Smooth muscle cell (in vitro differentiated cells): Measurements from ENCODE around the gene STAMBPL1. TPM values are rescaled to one million over a fixed set of nuclear protein-coding genes. Genes with fewer than 3 reads are reported as not detected.

Experiments
- DNase-seq: peaks from one replicate; lab custom pipeline; 2025; ENCODE audit not compliant: unreplicated experiment; lab: John Stamatoyannopoulos, UW
- H2AFZ ChIP-seq: fragments of 200-600 bp; sonication (generic); 2 replicates; pipeline ENCODE4 v1.6.0; 2016; ENCODE audit warnings: antibody characterized with exemption, low read depth, mild to moderate bottlenecking
- H3F3A ChIP-seq: fragments of 200-600 bp; sonication (generic); 2 replicates; pipeline ENCODE4 v1.6.0; 2017; ENCODE audit warnings: antibody characterized with exemption, low read depth
- H3K27ac ChIP-seq: fragments of 200-600 bp; sonication (generic); 2 replicates; pipeline ENCODE4 v1.5.1; 2016; ENCODE audit warnings: low read depth, mild to moderate bottlenecking
- H3K27me3 ChIP-seq: fragments of 200-600 bp; sonication (generic); 2 replicates; pipeline ENCODE4 v1.6.1; 2016; ENCODE audit warnings: low read depth, mild to moderate bottlenecking
- H3K36me3 ChIP-seq: fragments of 200-600 bp; sonication (generic); 2 replicates; pipeline ENCODE4 v1.5.1; 2016; ENCODE audit warnings: low read depth
- H3K4me1 ChIP-seq: fragments of 200-600 bp; sonication (generic); 2 replicates; pipeline ENCODE4 v1.5.1; 2016; ENCODE audit warnings: low read depth
- H3K4me2 ChIP-seq: fragments of 200-600 bp; sonication (generic); 2 replicates; pipeline ENCODE4 v1.6.0; 2016; ENCODE audit warnings: mild to moderate bottlenecking
- H3K4me3 ChIP-seq: fragments of 200-600 bp; sonication (generic); 2 replicates; pipeline ENCODE4 v1.5.1; 2016; ENCODE audit warnings: mild to moderate bottlenecking
- H3K79me2 ChIP-seq: fragments of 200-600 bp; sonication (generic); 2 replicates; pipeline ENCODE4 v1.6.0; 2016; ENCODE audit warnings: low read depth, mild to moderate bottlenecking
- H3K9ac ChIP-seq: fragments of 200-600 bp; sonication (generic); 2 replicates; pipeline ENCODE4 v1.6.0; 2016; ENCODE audit warnings: low read depth
- H3K9me3 ChIP-seq: fragments of 200-600 bp; sonication (generic); replicated peaks from 2 replicates; pipeline ENCODE4 v1.5.1; 2016; ENCODE audit warnings: low read depth
- H4K20me1 ChIP-seq: fragments of 200-600 bp; sonication (generic); 2 replicates; pipeline ENCODE4 v1.6.0; 2016; ENCODE audit warnings: low read depth
- WGBS: methylation state at CpG from one replicate; pipeline ENCODE4 v1.1.7; 2016; ENCODE audit warnings: low lambda C conversion rate; 5-methylcytosine and 5-hydroxymethylcytosine counted together
- polyA plus RNA-seq: library from polyadenylated mRNA; unstranded; fragments of >200 nt; fragmentation: Nextera tagmentation; extraction: Ambion mirVana; gene quantifications from 2 replicates; pipeline ENCODE4 v1.2.1, GENCODE V29; 2016
- total RNA-seq: library from RNA; depleted of rRNA; stranded (reverse); fragments of >200 nt; gene quantifications from 2 replicates; pipeline ENCODE4 v1.2.3, GENCODE V29; 2014
- TF ChIP-seq, protein P1 (sequence below): fragments of 200-600 bp; sonication (generic); IDR thresholded peaks from 2 replicates; pipeline ENCODE4 v1.5.1; 2017; ENCODE audit warnings: borderline replicate concordance, mild to moderate bottlenecking, antibody characterized with exemption; ENCODE audit not compliant: insufficient read depth, poor library complexity, severe bottlenecking

Gene STAMBPL1
- total and polyA plus RNA-seq, 2 experiments from 2014 or later, result 0.49 to 1.2 TPM

DNA sequence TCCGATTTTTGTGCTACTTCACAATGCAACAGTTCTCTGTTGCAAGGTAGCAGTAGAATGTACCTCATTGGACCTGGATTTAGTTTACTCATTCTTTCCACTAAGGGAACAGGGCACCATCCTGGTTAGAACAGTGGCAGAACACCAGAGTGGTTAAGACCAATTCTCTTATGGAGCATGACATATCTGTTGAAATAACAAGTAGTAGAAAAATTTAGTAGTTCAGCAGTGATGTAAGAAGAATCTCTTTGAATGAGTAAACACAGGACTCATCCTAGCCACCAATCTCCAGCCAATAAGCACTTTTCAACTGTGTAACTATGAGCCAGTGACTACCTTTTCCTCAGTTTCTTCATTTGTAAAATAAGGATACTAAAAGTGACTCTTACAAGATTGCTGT lies 30.8 kb upstream of the STAMBPL1 start:
- Histone ChIP-seq H3K27me3 (peaks cover 14% of the 10 kb centered on the region), H3K4me3 (no peak overlapping the region), H3K36me3 (no peaks in the 10 kb centered on the region), H4K20me1 (no peaks in the 10 kb centered on the region), H3K27ac (no peak overlapping the region), H3F3A (no peaks in the 10 kb centered on the region), H3K79me2 (no peaks in the 10 kb centered on the region), H3K9me3 (no peaks in the 10 kb centered on the region), H3K9ac (no peak overlapping the region), H3K4me2 (no peak overlapping the region), H3K4me1 (no peaks in the 10 kb centered on the region), H2AFZ (no peak overlapping the region)
- 88% methylated on average over 1 of the region's 1 CpG for WGBS
- no peak for DNase-seq
- TF ChIP-seq, protein P1, sequence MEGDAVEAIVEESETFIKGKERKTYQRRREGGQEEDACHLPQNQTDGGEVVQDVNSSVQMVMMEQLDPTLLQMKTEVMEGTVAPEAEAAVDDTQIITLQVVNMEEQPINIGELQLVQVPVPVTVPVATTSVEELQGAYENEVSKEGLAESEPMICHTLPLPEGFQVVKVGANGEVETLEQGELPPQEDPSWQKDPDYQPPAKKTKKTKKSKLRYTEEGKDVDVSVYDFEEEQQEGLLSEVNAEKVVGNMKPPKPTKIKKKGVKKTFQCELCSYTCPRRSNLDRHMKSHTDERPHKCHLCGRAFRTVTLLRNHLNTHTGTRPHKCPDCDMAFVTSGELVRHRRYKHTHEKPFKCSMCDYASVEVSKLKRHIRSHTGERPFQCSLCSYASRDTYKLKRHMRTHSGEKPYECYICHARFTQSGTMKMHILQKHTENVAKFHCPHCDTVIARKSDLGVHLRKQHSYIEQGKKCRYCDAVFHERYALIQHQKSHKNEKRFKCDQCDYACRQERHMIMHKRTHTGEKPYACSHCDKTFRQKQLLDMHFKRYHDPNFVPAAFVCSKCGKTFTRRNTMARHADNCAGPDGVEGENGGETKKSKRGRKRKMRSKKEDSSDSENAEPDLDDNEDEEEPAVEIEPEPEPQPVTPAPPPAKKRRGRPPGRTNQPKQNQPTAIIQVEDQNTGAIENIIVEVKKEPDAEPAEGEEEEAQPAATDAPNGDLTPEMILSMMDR, result no peak

DNA sequence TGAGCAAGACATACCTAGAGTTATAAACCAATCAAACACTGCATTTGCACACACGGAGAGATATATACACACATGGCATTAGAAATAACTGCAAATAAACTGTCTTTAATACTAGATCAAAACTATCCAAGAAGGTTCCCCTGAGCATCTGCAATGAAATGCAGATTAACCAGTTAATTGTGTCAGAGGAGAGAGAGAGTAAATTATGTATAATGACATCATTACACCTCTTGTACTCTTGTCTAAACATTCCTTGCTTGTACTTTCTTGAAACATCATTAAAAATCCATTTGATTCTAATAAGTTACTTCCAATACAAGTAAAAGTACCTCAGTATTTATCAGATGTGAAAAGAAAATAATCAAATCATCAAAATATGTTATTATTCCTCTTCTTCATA lies 29.3 kb upstream of the STAMBPL1 start:
- peak overlapping the region; percentile 38 for H3K9ac ChIP-seq
- no peaks in the 10 kb centered on the region for H3K79me2 ChIP-seq
- H3K4me3 ChIP-seq, result peak overlapping the region; percentile 28
- H2AFZ ChIP-seq, result no peak overlapping the region
- WGBS, result 66% methylated on average over 1 of the region's 1 CpG
- TF ChIP-seq, protein P1, result no peak
- no peaks in the 10 kb centered on the region for H3K4me1 ChIP-seq
- H3F3A ChIP-seq, result no peaks in the 10 kb centered on the region
- no peaks in the 10 kb centered on the region for H3K36me3 ChIP-seq
- peak overlapping the region; percentile 15 for H3K4me2 ChIP-seq
- H4K20me1 ChIP-seq, result no peaks in the 10 kb centered on the region
- no peak for DNase-seq
- H3K27ac ChIP-seq, result peak overlapping the region; percentile 71
- H3K9me3 ChIP-seq, result no peaks in the 10 kb centered on the region
- peaks cover 4% of the 10 kb centered on the region for H3K27me3 ChIP-seq

DNA sequence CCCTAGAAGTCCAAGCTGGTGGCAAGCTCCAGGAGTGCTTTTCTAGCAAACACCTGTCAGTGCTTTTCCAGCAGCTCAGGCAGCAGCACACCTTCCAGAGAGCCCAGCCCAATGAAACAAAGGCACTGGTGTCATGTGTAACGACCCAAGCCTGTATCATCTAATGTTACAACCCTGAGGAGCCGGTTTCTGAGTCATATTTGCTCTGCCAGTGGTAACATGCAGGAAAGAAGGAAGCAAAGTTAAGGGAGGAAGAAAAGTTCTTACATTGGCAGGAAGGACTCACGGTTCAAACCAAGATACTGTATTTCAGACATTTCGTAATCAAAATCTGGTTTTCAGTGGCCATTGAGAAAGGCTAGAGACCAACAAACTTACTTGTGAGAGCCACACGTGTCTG lies 28.3 kb upstream of the STAMBPL1 start, which contains the start of gene ANKRD22:
Gene ANKRD22, minus strand, starts transcription at position 139 of the 400 bp plus-strand sequence. CDS start 237 bp downstream, outside the sequence.
- Histone ChIP-seq H3K4me3 (peak within 1 kb of the TSS; percentile 28), H4K20me1 (no peaks in the 10 kb centered on the region), H3K4me1 (no peaks in the 10 kb centered on the region), H3K27ac (peak within 1 kb of the TSS; percentile 71), H3K4me2 (peak within 1 kb of the TSS; percentile 15), H3K9me3 (no peaks in the 10 kb centered on the region), H3F3A (no peaks in the 10 kb centered on the region), H3K9ac (peak within 1 kb of the TSS; percentile 38), H3K79me2 (no peaks in the 10 kb centered on the region), H2AFZ (peak within 1 kb of the TSS; percentile 7), H3K27me3 (peaks cover 4% of the 10 kb centered on the region), H3K36me3 (no peaks in the 10 kb centered on the region)
- WGBS, result 37% methylated on average over 5 of the region's 5 CpGs
- TF ChIP-seq, protein P1, result no peak
- DNase-seq, result no peak

DNA sequence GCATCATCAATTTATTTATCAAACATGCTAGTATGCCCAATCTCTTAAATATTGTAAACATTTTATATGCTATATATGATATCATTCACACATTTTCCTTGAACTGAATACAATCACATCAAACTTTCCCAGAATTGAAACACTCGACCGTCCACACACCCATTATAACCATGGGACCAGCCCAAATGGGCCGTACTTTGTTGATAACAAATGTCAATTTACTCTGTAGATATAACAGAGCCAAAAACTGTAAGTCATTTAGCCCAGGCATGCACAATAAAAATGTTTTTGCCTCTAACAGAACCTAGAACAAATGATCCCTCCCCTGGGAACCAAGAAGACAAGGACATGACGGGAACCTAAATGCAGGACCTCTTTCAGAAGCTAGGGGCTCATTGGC lies 27.7 kb upstream of the STAMBPL1 start:
- DNase-seq, result no peak
- peaks cover 4% of the 10 kb centered on the region for H3K27me3 ChIP-seq
- H3K4me3 ChIP-seq, result no peak overlapping the region
- no peaks in the 10 kb centered on the region for H3K36me3 ChIP-seq
- H3K4me1 ChIP-seq, result no peaks in the 10 kb centered on the region
- H3K27ac ChIP-seq, result peak overlapping the region; percentile 71
- peak overlapping the region; percentile 15 for H3K4me2 ChIP-seq
- TF ChIP-seq, protein P1, result no peak
- H3K9me3 ChIP-seq, result no peaks in the 10 kb centered on the region
- no peak overlapping the region for H2AFZ ChIP-seq
- no peaks in the 10 kb centered on the region for H3F3A ChIP-seq
- no peaks in the 10 kb centered on the region for H4K20me1 ChIP-seq
- WGBS, result 96% methylated on average over 4 of the region's 4 CpGs
- H3K9ac ChIP-seq, result no peak overlapping the region
- no peaks in the 10 kb centered on the region for H3K79me2 ChIP-seq
